ENCODE data around the gene CMTR1.

DNA sequence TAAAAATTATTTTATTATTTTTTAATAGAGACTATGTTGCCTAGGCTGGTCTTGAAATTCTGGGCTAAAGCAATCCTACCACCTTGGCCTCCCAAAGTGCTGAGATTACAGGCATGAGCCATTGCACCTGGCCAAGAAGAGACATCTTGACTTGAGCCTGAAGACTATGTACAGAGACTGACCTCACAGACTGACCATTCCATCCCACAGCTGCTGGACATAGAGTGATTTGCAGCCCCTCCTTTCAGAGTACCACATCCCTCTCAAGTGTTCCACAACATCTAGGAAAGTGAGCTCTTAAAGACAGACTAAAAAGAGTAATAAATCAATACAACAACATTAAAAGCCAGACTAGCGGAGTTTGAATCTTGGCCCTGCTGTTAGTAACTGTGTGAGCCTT is 40.2 kb upstream of the CMTR1 start:
- TF ChIP-seq POLR2AphosphoS5 (IDR thresholded peaks at IDR 0.05): no peak
- TF ChIP-seq, protein P1, sequence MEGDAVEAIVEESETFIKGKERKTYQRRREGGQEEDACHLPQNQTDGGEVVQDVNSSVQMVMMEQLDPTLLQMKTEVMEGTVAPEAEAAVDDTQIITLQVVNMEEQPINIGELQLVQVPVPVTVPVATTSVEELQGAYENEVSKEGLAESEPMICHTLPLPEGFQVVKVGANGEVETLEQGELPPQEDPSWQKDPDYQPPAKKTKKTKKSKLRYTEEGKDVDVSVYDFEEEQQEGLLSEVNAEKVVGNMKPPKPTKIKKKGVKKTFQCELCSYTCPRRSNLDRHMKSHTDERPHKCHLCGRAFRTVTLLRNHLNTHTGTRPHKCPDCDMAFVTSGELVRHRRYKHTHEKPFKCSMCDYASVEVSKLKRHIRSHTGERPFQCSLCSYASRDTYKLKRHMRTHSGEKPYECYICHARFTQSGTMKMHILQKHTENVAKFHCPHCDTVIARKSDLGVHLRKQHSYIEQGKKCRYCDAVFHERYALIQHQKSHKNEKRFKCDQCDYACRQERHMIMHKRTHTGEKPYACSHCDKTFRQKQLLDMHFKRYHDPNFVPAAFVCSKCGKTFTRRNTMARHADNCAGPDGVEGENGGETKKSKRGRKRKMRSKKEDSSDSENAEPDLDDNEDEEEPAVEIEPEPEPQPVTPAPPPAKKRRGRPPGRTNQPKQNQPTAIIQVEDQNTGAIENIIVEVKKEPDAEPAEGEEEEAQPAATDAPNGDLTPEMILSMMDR (IDR thresholded peaks at IDR 0.05): no peak
